ENCODE data around the gene HDAC1. TPM values are rescaled to one million over a fixed set of nuclear protein-coding genes. Genes with fewer than 3 reads are reported as not detected.

The HDAC1 gene
- total RNA-seq, 2 experiments from 2014 or later, result 126 to 127 TPM

DNA sequence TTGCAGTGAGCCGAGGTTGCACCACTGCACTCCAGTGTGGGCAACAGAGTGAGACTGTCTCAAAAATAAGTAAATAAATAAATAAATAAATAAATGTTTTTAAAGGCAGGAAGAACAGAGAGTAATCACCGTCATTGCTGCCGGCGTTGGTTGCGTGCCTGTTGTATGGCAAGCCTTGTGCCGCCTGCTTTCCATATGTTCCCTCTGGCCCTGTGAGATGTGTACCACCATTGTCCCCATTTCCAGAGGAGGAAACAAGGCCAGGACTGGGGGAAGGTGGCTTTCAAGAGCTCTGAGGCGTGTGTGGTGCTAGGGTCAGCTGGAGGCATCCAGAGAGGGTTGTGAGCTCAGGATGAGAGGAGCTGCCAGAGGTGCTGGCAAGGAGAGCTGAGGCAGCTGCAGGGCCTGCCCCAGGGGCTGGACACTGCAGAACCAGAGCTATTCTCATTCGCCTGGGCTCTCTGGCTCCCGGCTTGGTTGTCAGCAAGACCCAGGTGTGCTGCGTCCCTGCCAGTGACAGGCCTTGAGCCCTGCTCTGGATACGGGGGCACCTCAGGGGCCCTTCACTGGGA lies 49.4 kb downstream of the HDAC1 start:
- TF ChIP-seq, protein P1, sequence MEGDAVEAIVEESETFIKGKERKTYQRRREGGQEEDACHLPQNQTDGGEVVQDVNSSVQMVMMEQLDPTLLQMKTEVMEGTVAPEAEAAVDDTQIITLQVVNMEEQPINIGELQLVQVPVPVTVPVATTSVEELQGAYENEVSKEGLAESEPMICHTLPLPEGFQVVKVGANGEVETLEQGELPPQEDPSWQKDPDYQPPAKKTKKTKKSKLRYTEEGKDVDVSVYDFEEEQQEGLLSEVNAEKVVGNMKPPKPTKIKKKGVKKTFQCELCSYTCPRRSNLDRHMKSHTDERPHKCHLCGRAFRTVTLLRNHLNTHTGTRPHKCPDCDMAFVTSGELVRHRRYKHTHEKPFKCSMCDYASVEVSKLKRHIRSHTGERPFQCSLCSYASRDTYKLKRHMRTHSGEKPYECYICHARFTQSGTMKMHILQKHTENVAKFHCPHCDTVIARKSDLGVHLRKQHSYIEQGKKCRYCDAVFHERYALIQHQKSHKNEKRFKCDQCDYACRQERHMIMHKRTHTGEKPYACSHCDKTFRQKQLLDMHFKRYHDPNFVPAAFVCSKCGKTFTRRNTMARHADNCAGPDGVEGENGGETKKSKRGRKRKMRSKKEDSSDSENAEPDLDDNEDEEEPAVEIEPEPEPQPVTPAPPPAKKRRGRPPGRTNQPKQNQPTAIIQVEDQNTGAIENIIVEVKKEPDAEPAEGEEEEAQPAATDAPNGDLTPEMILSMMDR (IDR thresholded peaks at IDR 0.05), result no peak
- ChIA-PET POLR2A (interaction anchor here (1.0 to 1.8 kb wide), 2 partner anchors 10 to 12 kb away, joined by 4 read pairs; no protein-coding TSS in a partner anchor), CTCF (no interaction called here)
- H3K4me1 Mint-ChIP-seq (ENCODE audit: low read depth), result peaks cover 50% of the 10 kb centered on the region
- no peaks in the 10 kb centered on the region for H3K27me3 Mint-ChIP-seq
- no peaks in the 10 kb centered on the region for H3K9me3 Mint-ChIP-seq
- no peaks in the 10 kb centered on the region for H3K36me3 Mint-ChIP-seq (ENCODE audit: low read depth)
- intact Hi-C loops (cut with micrococcal nuclease), result no loop called here
- no peak overlapping the region for H3K27ac Mint-ChIP-seq
- H3K4me3 Mint-ChIP-seq, result no peak overlapping the region
- ATAC-seq (no peak), DNase-seq (no peak)

GRCh38 chr1:32341971-32342370 lies 50.1 kb downstream of the HDAC1 start:
- no peak overlapping the region for H3K27ac Mint-ChIP-seq
- TF ChIP-seq, protein P1 (IDR thresholded peaks at IDR 0.05), result no peak

DNA sequence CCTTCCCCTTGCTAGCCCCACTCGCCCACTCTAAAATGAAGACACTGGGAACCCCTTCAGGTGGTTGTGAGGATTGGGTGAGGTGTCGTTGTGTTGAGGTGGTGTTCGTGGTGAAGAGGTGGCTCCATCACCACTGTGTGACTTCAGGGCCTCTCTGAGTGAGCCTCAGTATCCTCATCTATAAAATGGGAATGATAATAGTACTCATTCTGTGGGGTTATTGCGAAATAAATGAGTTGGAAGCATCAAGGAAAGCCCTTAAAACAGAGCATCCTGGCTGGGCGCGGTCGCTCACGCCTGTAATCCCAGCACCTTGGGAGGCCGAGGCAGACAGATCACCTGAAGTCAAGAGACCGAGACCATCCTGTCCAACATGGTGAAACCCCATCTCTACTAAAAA lies 50.8 kb downstream of the HDAC1 start:
- no peaks in the 10 kb centered on the region for H3K36me3 Mint-ChIP-seq (ENCODE audit: low read depth)
- H3K4me3 Mint-ChIP-seq, result no peak overlapping the region
- POLR2A ChIA-PET, result interaction anchor here (1.8 kb wide), 1 partner anchor 10 kb away, joined by 4 read pairs; no protein-coding TSS in a partner anchor
- H3K27ac Mint-ChIP-seq, result no peak overlapping the region
- intact Hi-C loops (cut with micrococcal nuclease), result no loop called here
- TF ChIP-seq, protein P1 (IDR thresholded peaks at IDR 0.05), result no peak
- ATAC-seq (no peak), DNase-seq (no peak)
- CTCF ChIA-PET, result no interaction called here
- H3K4me1 Mint-ChIP-seq (ENCODE audit: low read depth), result peaks cover 43% of the 10 kb centered on the region
- H3K27me3 Mint-ChIP-seq, result no peaks in the 10 kb centered on the region
- no peaks in the 10 kb centered on the region for H3K9me3 Mint-ChIP-seq

More at GRCh38 chr1:32341971-32342370, 50.1 kb downstream of the HDAC1 start:
- ATAC-seq (no peak), DNase-seq (no peak)
- ChIA-PET CTCF (interaction anchor here (0.8 kb wide), 1 partner anchor 10 kb away, joined by 3 read pairs; no protein-coding TSS in a partner anchor), POLR2A (interaction anchor here (0.6 to 1.8 kb wide), 3 partner anchors 9 to 153 kb away, joined by 3 to 4 read pairs (median 4); no protein-coding TSS in a partner anchor)
- no peaks in the 10 kb centered on the region for H3K36me3 Mint-ChIP-seq (ENCODE audit: low read depth)
- H3K4me3 Mint-ChIP-seq, result no peak overlapping the region
- no peaks in the 10 kb centered on the region for H3K27me3 Mint-ChIP-seq
- peaks cover 50% of the 10 kb centered on the region for H3K4me1 Mint-ChIP-seq (ENCODE audit: low read depth)
- no peaks in the 10 kb centered on the region for H3K9me3 Mint-ChIP-seq
- intact Hi-C loops (cut with micrococcal nuclease), result no loop called here

GRCh38 chr1:32345289-32345827 lies 53.5 kb downstream of the HDAC1 start:
- H3K4me3 Mint-ChIP-seq, result no peak overlapping the region
- H3K27me3 Mint-ChIP-seq, result no peaks in the 10 kb centered on the region
- ChIA-PET CTCF (interaction anchor here (0.8 to 1.5 kb wide), 3 partner anchors 9 to 68 kb away, joined by 3 to 4 read pairs (median 4); partner anchors contain the start of gene MARCKSL1), POLR2A (interaction anchor here (0.7 to 4.1 kb wide), 5 partner anchors 9 to 140 kb away, joined by 3 to 38 read pairs (median 4); partner anchors contain the start of genes BSDC1, IQCC and MARCKSL1)
- TF ChIP-seq, protein P1 (IDR thresholded peaks at IDR 0.05), result no peak
- H3K9me3 Mint-ChIP-seq, result peaks cover 2% of the 10 kb centered on the region
- intact Hi-C loops (cut with micrococcal nuclease), result no loop called here
- H3K4me1 Mint-ChIP-seq (ENCODE audit: low read depth), result peaks cover 41% of the 10 kb centered on the region
- no peak for ATAC-seq
- no peaks in the 10 kb centered on the region for H3K36me3 Mint-ChIP-seq (ENCODE audit: low read depth)
- no peak overlapping the region for H3K27ac Mint-ChIP-seq
- no peak for DNase-seq

All from activated CD8-positive, alpha-beta T cell treated with anti-CD3 and anti-CD28 coated beads for 36 hours (primary cell).